Endodermal cell (in vitro differentiated cells): ENCODE data around the gene SGO2. TPM values are rescaled to one million over a fixed set of nuclear protein-coding genes. Genes with fewer than 3 reads are reported as not detected.
"Not testable (repeated sequence)": the region's sequence is repeated elsewhere in the genome, so short reads cannot be mapped to it uniquely, and the experiment has no call there.

ENCODE experiments used
- DNase-seq: peaks from one replicate; pipeline ENCODE4 v3.0.0-alpha.2; 2017
- H3K27ac ChIP-seq: 2 replicates; pipeline ENCODE4 v1.5.1; 2013; ENCODE audit warnings: mild to moderate bottlenecking, low read depth, low read length, moderate library complexity
- H3K27me3 ChIP-seq: 2 replicates; pipeline ENCODE4 v1.6.1; 2013; ENCODE audit warnings: mild to moderate bottlenecking, low read length, moderate library complexity; ENCODE audit not compliant: insufficient read depth, control insufficient read depth, poor library complexity, severe bottlenecking
- H3K36me3 ChIP-seq: 2 replicates; pipeline ENCODE4 v1.7.0; 2013; ENCODE audit warnings: mild to moderate bottlenecking, low read length, moderate library complexity; ENCODE audit not compliant: control insufficient read depth, insufficient read depth
- H3K4me1 ChIP-seq: one replicate; pipeline ENCODE4 v1.7.0; 2013; ENCODE audit warnings: low read length; ENCODE audit not compliant: control insufficient read depth, insufficient read depth
- H3K4me3 ChIP-seq: 2 replicates; pipeline ENCODE4 v1.5.1; 2013; ENCODE audit warnings: mild to moderate bottlenecking, low read length, moderate library complexity
- H3K9ac ChIP-seq: 2 replicates; pipeline ENCODE4 v1.6.1; 2013; ENCODE audit warnings: mild to moderate bottlenecking, low read length, moderate library complexity; ENCODE audit not compliant: poor library complexity, severe bottlenecking; ENCODE audit errors: extremely low read depth
- H3K9me3 ChIP-seq: 2 replicates; pipeline ENCODE4 v1.6.1; 2013; ENCODE audit warnings: mild to moderate bottlenecking, low read length, moderate library complexity; ENCODE audit not compliant: control insufficient read depth
- H3K27ac Mint-ChIP-seq: 2 replicates; pipeline ENCODE4 v1.8.0; 2020; ENCODE audit warnings: mixed read lengths
- H3K27me3 Mint-ChIP-seq: 2 replicates; pipeline ENCODE4 v1.8.0; 2021; ENCODE audit warnings: mild to moderate bottlenecking, mixed read lengths; ENCODE audit not compliant: insufficient read depth
- H3K36me3 Mint-ChIP-seq: 2 replicates; pipeline ENCODE4 v1.8.0; 2020; ENCODE audit warnings: low read depth, mixed read lengths
- H3K4me1 Mint-ChIP-seq: 2 replicates; pipeline ENCODE4 v1.8.0; 2020; ENCODE audit warnings: mixed read lengths
- H3K4me3 Mint-ChIP-seq: 2 replicates; pipeline ENCODE4 v1.8.0; 2020; ENCODE audit warnings: mild to moderate bottlenecking, moderate library complexity, mixed read lengths
- H3K9me3 Mint-ChIP-seq: 2 replicates; pipeline ENCODE4 v1.8.0; 2020; ENCODE audit warnings: mild to moderate bottlenecking, mixed read lengths
- CTCF ChIP-seq: fragments of 200-600 bp; sonication (generic); conservative IDR thresholded peaks from 2 replicates; pipeline ENCODE4 v1.5.0; 2021; ENCODE audit warnings: antibody characterized with exemption, mild to moderate bottlenecking
- WGBS, 2 experiments: methylation state at CpG; one replicate each; pipeline versions ENCODE4 v1.1.5 to v1.1.7; 2013; ENCODE audit warnings: missing lambda C conversion rate in 2 of 2, mixed read lengths in 1 of 2; ENCODE audit not compliant: insufficient coverage in 1 of 2, insufficient read length in 1 of 2; 5-methylcytosine and 5-hydroxymethylcytosine counted together
- total RNA-seq, 2 donors: library from RNA; stranded (reverse); fragmentation: NEBNext Ultra II Directional in 1 of 2; extraction: Animal tissue kit (Norgen Biotek cat#: 25700) in 1 of 2; gene quantifications; 2 replicates in 1 of 2; 3 replicates in 1 of 2; pipeline ENCODE4 v1.2.1, GENCODE V29; 2021

SGO2 gene
- total RNA-seq, 2 donors from 2014 or later, result 20.0 to 37.8 TPM

DNA sequence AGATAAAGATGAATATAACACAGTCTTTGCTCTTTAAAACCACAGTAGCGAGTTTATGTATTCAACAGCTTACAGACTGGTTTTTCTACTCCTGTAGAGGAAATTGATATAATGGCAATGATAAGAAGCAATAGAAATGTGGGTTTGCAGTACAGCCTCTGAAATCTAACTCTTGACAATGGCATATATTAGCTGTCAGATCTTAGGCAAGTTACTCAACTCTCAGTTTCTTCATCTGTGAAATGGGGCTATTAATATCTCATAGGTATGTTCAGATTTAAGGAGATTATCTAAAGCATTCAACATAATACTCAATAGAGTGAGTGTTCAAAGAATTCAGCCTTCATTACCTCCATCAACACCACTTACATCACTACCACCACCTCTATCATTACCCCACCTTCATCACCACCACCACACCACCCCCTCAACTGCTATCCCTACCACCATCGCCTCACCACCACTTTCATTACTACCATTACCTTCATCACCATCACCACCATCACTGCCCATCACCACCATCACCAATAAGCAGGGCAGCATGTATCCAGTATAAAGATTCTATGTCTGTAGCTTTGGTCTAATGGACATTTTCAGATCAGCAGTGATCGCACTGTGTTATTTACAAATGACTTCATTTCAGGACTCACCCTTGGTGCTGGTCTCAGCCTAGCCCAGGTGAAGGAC lies 82.5 kb downstream of the SGO2 start:
- peaks cover 15% of the 10 kb centered on the region for H3K9me3 Mint-ChIP-seq
- peaks cover 29% of the 10 kb centered on the region for H3K36me3 Mint-ChIP-seq
- Histone ChIP-seq H3K9ac (no peak overlapping the region), H3K27me3 (no peaks in the 10 kb centered on the region), H3K36me3 (no peaks in the 10 kb centered on the region), H3K4me1 (no peaks in the 10 kb centered on the region), H3K27ac (no peak overlapping the region), H3K4me3 (no peak overlapping the region), H3K9me3 (no peaks in the 10 kb centered on the region)
- no peak overlapping the region for H3K4me3 Mint-ChIP-seq
- no peak for DNase-seq
- no peaks in the 10 kb centered on the region for H3K27me3 Mint-ChIP-seq
- no peak overlapping the region for H3K27ac Mint-ChIP-seq
- 83 to 85% methylated on average over 3 of the region's 3 CpGs for WGBS, 2 experiments
- no peaks in the 10 kb centered on the region for H3K4me1 Mint-ChIP-seq
- no peak for TF ChIP-seq CTCF

DNA sequence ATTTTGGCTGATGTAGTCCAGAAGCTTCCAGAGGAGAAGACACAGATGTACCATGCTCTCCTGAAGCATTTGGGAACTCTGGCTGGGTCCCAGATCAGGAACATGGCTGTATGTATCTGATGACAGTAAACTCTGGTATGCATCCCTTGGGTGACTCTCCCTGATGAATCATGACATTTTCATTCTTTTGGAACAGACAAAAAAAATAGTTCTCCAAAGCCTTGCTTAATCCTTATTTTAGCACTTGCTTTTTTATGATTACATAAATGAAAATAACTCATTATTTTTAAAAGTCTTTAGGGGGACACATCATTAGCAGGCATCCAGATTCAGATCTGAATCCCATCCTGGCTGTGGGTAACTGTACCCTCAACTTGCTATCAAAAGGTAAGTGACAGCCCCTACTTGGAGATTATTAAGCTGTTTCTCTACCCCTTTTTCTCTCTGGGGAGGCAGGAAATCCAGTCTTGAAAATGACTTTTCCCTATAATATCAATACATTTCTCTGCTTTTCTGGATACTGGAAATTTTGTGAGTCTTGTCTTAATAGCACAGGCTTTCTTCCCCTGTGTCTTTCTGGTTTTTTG lies 83.1 kb downstream of the SGO2 start:
- no peaks in the 10 kb centered on the region for H3K4me1 ChIP-seq
- H3K9ac ChIP-seq, result no peak overlapping the region
- no peak overlapping the region for H3K27ac ChIP-seq
- H3K4me3 ChIP-seq, result no peak overlapping the region
- H3K36me3 ChIP-seq, result no peaks in the 10 kb centered on the region
- no peaks in the 10 kb centered on the region for H3K27me3 Mint-ChIP-seq
- DNase-seq, result no peak
- peaks cover 29% of the 10 kb centered on the region for H3K36me3 Mint-ChIP-seq
- H3K9me3 Mint-ChIP-seq, result peaks cover 15% of the 10 kb centered on the region
- no peak overlapping the region for H3K4me3 Mint-ChIP-seq
- no peaks in the 10 kb centered on the region for H3K4me1 Mint-ChIP-seq
- no peaks in the 10 kb centered on the region for H3K27me3 ChIP-seq
- no peaks in the 10 kb centered on the region for H3K9me3 ChIP-seq
- H3K27ac Mint-ChIP-seq, result no peak overlapping the region
- no peak for TF ChIP-seq CTCF

DNA sequence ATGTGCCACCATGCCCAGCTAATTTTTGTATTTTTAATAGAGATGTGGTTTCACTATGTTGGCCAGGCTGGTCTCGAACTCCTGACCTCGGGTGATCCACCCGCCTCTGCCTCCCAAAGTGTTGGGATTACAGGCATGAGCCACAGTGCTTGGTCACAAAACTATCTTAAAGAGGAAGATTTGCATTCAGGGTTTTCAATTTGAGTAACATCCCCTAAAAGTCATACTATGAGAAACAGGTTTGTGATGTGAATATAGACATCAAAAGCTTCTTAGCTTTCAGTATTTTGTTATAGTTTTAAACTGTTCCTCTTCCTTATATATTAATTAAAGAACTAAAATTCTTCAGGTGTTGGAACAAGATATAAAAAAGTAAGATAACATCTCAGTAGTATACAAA lies 84.2 kb downstream of the SGO2 start:
- not testable (repeated sequence) for H3K4me1 Mint-ChIP-seq, H3K27ac Mint-ChIP-seq, H3K4me3 ChIP-seq, H3K4me1 ChIP-seq, H3K9me3 ChIP-seq, H3K9ac ChIP-seq, H3K4me3 Mint-ChIP-seq, H3K27me3 Mint-ChIP-seq, H3K27ac ChIP-seq, DNase-seq, H3K36me3 ChIP-seq, H3K27me3 ChIP-seq
- Mint-ChIP-seq H3K9me3 (peaks cover 15% of the 10 kb centered on the region), H3K36me3 (peaks cover 29% of the 10 kb centered on the region)
- 92% methylated on average over 3 of the region's 3 CpGs; no CpG with 5 or more reads in 1 of the 2 experiments for WGBS, 2 experiments
